ENCODE results near the gene TECPR1. TPM values are rescaled to one million over a fixed set of nuclear protein-coding genes. Genes with fewer than 3 reads are reported as not detected.

The TECPR1 gene
- total RNA-seq, 1 donor from 2014 or later = 174 TPM

DNA sequence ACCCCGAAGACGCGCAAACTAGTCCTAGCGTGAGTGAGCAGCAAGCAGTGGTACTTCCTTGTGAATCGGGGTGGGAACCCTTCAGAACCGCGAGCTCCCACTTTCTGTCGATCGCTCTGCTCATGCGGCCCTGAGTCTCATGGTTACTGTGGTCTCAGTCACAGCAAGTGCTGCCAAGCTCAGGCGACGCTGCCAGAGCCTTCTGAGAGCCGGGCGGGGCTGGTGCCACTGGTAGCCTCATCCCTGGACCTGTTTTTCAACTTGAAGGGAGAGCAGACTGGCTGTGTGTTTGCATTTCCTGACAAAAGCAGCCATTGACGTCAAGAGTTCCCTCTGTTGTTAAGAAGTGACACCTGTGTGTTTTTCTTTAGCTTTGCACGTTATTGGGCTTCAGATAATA lies 73.7 kb downstream of the TECPR1 start:
- TF ChIP-seq, protein P1, sequence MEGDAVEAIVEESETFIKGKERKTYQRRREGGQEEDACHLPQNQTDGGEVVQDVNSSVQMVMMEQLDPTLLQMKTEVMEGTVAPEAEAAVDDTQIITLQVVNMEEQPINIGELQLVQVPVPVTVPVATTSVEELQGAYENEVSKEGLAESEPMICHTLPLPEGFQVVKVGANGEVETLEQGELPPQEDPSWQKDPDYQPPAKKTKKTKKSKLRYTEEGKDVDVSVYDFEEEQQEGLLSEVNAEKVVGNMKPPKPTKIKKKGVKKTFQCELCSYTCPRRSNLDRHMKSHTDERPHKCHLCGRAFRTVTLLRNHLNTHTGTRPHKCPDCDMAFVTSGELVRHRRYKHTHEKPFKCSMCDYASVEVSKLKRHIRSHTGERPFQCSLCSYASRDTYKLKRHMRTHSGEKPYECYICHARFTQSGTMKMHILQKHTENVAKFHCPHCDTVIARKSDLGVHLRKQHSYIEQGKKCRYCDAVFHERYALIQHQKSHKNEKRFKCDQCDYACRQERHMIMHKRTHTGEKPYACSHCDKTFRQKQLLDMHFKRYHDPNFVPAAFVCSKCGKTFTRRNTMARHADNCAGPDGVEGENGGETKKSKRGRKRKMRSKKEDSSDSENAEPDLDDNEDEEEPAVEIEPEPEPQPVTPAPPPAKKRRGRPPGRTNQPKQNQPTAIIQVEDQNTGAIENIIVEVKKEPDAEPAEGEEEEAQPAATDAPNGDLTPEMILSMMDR (IDR thresholded peaks at IDR 0.05; ENCODE audit: partially characterized antibody, unreplicated experiment) = no peak
- no peaks in the 10 kb centered on the region for H3K4me1 Mint-ChIP-seq (ENCODE audit: low read depth, unreplicated experiment)
- H3K4me3 Mint-ChIP-seq (ENCODE audit: unreplicated experiment) = no peak overlapping the region
- no peak overlapping the region for H3K27ac Mint-ChIP-seq (ENCODE audit: unreplicated experiment)
- H3K36me3 Mint-ChIP-seq (ENCODE audit: unreplicated experiment) = no peaks in the 10 kb centered on the region
- H3K27me3 Mint-ChIP-seq (ENCODE audit: unreplicated experiment) = no peaks in the 10 kb centered on the region
- DNase-seq = no peak
- H3K9me3 Mint-ChIP-seq (ENCODE audit: unreplicated experiment) = no peaks in the 10 kb centered on the region

DNA sequence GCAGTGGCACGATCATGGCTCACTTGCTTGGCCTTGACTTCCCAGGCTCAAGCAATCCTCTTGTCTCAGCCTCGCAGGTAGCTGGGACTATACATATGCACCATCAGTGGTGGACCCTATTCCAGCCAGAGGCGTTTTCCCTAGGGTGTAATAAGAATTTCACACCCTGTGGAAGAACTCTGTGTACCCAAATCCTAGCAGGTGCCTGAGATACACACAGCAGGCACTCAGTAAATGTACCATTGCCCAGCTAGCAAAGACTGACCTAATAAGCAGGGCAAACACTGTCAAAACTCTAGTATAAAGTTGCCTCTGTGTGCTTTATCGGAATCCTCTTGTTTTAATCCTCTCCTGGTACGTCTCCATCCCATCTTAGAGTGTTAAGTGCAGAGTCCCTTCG lies 74.5 kb downstream of the TECPR1 start:
- TF ChIP-seq, protein P1 (IDR thresholded peaks at IDR 0.05; ENCODE audit: partially characterized antibody, unreplicated experiment) = no peak
- Mint-ChIP-seq H3K27ac (ENCODE audit: unreplicated experiment) (no peak overlapping the region), H3K27me3 (ENCODE audit: unreplicated experiment) (no peaks in the 10 kb centered on the region), H3K4me1 (ENCODE audit: low read depth, unreplicated experiment) (no peaks in the 10 kb centered on the region), H3K36me3 (ENCODE audit: unreplicated experiment) (no peaks in the 10 kb centered on the region), H3K9me3 (ENCODE audit: unreplicated experiment) (no peaks in the 10 kb centered on the region), H3K4me3 (ENCODE audit: unreplicated experiment) (no peak overlapping the region)
- no peak for DNase-seq

DNA sequence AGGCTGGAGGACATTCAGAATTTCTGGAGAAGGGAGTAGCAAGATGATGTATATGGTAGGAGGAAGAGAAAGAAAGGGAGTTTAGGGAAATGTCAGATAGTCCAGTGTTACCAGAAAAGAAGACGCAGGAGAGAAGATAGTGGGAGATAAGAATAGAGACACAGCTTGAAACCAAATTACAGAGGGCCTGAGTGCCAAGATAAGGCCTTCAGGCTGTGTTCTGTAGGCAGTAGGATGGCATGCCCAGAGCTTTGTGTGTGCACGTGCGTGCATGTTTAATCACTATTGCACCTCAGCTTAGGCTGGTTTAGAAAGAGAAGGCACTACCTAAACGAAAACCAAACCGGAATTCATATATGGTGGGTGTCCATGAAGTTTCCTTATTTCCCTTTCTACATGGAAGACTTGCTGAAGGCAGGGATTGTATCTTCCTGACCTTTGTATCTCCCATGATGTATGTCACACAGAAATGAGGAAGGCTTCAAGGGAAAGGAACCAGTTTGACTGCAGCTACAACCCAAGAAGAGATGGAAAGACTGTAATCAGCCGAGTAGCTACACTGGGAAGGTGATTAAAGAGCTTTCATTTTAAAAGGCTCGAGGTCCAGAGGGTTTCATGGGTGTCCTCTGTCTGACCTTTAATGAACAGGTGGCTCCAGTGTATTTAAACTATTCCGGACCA lies 76.6 kb downstream of the TECPR1 start:
- Mint-ChIP-seq H3K36me3 (ENCODE audit: unreplicated experiment) (no peaks in the 10 kb centered on the region), H3K4me3 (ENCODE audit: unreplicated experiment) (no peak overlapping the region), H3K9me3 (ENCODE audit: unreplicated experiment) (no peaks in the 10 kb centered on the region), H3K27me3 (ENCODE audit: unreplicated experiment) (no peaks in the 10 kb centered on the region), H3K4me1 (ENCODE audit: low read depth, unreplicated experiment) (no peaks in the 10 kb centered on the region), H3K27ac (ENCODE audit: unreplicated experiment) (no peak overlapping the region)
- TF ChIP-seq, protein P1 (IDR thresholded peaks at IDR 0.05; ENCODE audit: partially characterized antibody, unreplicated experiment) = no peak
- DNase-seq = no peak

DNA sequence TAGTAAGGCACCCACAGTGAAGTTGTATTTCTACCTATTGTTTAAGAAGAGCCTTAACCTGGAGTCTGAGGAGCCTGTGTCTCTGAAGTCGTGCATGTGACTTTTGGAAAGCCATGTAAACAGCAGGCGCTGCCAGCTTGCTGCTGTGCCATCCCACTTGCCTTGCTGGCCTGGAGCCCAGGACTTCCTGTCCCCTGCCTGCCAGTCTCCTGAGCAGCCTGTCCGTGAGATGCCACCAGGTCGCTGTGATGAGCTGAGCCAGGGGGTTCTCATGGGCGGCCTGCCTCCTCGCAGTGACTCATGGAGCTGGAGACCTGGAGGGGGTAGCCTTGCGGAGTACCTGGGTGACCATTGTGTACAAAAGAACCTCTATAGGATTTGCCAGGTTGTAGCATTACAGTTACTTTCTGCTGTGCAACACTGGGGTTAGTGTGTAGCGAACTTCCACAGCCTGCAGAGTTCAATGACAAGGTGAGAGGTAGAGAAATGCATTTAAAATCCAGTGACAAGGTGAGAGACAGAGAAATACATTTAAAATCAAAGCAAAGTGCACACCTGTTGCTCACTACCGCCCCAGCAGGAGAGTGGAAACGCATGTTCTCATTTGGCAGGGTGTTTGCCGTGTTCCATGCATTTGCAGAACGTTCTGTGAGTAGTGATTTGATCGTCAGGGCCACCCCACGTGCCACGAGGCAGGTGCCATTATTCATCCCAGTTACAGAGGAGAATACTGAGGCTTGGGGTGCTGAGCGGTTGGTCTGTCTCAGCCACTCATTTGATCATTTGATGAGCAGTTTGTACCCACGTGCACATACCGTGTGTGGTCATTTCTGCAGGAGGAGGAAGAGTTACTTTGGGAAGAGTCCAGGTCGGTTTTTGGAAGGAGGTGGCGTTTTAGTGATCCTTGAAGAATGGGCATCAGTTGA lies 77.4 kb downstream of the TECPR1 start:
- no peak overlapping the region for H3K27ac Mint-ChIP-seq (ENCODE audit: unreplicated experiment)
- no peak for DNase-seq

More for the DNA sequence above, 77.4 kb downstream of the TECPR1 start:
- H3K27me3 Mint-ChIP-seq (ENCODE audit: unreplicated experiment) = no peaks in the 10 kb centered on the region
- no peak overlapping the region for H3K4me3 Mint-ChIP-seq (ENCODE audit: unreplicated experiment)
- no peaks in the 10 kb centered on the region for H3K36me3 Mint-ChIP-seq (ENCODE audit: unreplicated experiment)
- TF ChIP-seq, protein P1 (IDR thresholded peaks at IDR 0.05; ENCODE audit: partially characterized antibody, unreplicated experiment) = no peak
- no peaks in the 10 kb centered on the region for H3K4me1 Mint-ChIP-seq (ENCODE audit: low read depth, unreplicated experiment)
- no peaks in the 10 kb centered on the region for H3K9me3 Mint-ChIP-seq (ENCODE audit: unreplicated experiment)

Data from glutamatergic neuron (in vitro differentiated cells).